Uterus (tissue), 4 donors: ENCODE measurements around the gene MTREX. TPM values are rescaled to one million over a fixed set of nuclear protein-coding genes. Genes with fewer than 3 reads are reported as not detected.

Experiments
- DNase-seq, 2 donors: peaks; one replicate each; pipeline ENCODE4 v3.0.0-alpha.2; 2019 to 2020
- H3K27ac ChIP-seq, 2 donors: fragments of 200-600 bp; sonication (generic); 1 replicate in 1 of 2; 2 replicates in 1 of 2; pipeline ENCODE4 v1.5.1; 2016 to 2018
- H3K27me3 ChIP-seq, 2 donors: fragments of 200-600 bp; sonication (generic); one replicate each; pipeline ENCODE4 v1.5.1; 2018 to 2019; ENCODE audit warnings: control low read depth in 1 of 2
- H3K36me3 ChIP-seq, 2 donors: fragments of 200-600 bp; sonication (generic); one replicate each; pipeline ENCODE4 v1.5.1; 2019; ENCODE audit warnings: control low read depth in 1 of 2
- H3K4me1 ChIP-seq, 2 donors: fragments of 200-600 bp; sonication (generic); one replicate each; pipeline ENCODE4 v1.5.1; 2018 to 2019; ENCODE audit warnings: control low read depth in 1 of 2
- H3K4me3 ChIP-seq, 2 donors: fragments of 200-600 bp; sonication (generic); 1 replicate in 1 of 2; 2 replicates in 1 of 2; pipeline ENCODE4 v1.5.1; 2018 to 2019; ENCODE audit warnings: mild to moderate bottlenecking in 1 of 2
- H3K9me3 ChIP-seq, 2 donors: fragments of 200-600 bp; sonication (generic); one replicate each; pipeline ENCODE4 v1.5.1; 2019; ENCODE audit warnings: control low read depth in 1 of 2
- POLR2A ChIP-seq, 2 donors: fragments of 450-650 bp; IDR thresholded peaks; one replicate each; pipeline ENCODE4 v1.6.1; 2016; ENCODE audit warnings: antibody characterized with exemption in 2 of 2, mild to moderate bottlenecking in 1 of 2, moderate library complexity in 1 of 2
- intact Hi-C: fragments of 100-400 bp; cut with DNase I; formaldehyde crosslinking; loops from one replicate; pipeline ENCODE4 v1.15.1; 2023; ENCODE audit warnings: low total_unique reads
- total RNA-seq, 4 donors: library from RNA; depleted of rRNA in 3 of 4; stranded (reverse); fragments of >200 nt in 3 of 4; gene quantifications; one replicate each; pipeline versions ENCODE4 v1.1.0 to v1.2.4, GENCODE V29; 2014 to 2023
- TF ChIP-seq, protein P1 (sequence below), 4 experiments: fragments of 200-600 bp in 2 of 4; fragments of 450-650 bp in 2 of 4; sonication (generic) in 2 of 4; IDR thresholded peaks; one replicate each; pipeline ENCODE4 v1.5.1; 2016 to 2019; ENCODE audit warnings: antibody characterized with exemption in 4 of 4, mild to moderate bottlenecking in 2 of 4, moderate library complexity in 1 of 4
- donor health status: DM: yes; HTN: yes; CAD: no.

MTREX gene
- total RNA-seq, 4 donors from 2014 or later, result 30.0 to 138 (median 59.2) TPM

DNA sequence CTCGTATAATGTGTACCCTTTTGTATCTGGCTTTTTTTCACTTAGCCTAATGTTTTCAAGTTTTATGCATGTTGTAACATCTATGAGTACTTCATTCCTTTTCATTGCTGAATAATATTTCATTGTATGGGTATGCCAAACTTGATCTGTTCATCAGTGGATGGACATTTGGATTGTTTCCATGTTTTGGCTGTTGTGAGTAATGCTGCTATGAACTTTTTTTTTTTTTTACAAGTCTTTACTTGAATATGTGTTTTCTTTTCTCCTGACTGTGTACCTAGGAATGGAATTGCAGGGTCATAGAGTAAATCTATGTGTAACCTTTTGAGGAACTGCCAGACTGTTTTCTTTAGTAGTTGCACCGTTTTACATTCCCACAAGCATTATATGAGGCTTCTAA lies 52.4 kb downstream of the MTREX start:
- Histone ChIP-seq H3K27ac (no peak overlapping the region), H3K36me3 (no peaks in the 10 kb centered on the region), H3K27me3 (no peaks in the 10 kb centered on the region), H3K4me1 (no peaks in the 10 kb centered on the region), H3K4me3 (no peak overlapping the region), H3K9me3 (no peaks in the 10 kb centered on the region)
- TF ChIP-seq, protein P1, sequence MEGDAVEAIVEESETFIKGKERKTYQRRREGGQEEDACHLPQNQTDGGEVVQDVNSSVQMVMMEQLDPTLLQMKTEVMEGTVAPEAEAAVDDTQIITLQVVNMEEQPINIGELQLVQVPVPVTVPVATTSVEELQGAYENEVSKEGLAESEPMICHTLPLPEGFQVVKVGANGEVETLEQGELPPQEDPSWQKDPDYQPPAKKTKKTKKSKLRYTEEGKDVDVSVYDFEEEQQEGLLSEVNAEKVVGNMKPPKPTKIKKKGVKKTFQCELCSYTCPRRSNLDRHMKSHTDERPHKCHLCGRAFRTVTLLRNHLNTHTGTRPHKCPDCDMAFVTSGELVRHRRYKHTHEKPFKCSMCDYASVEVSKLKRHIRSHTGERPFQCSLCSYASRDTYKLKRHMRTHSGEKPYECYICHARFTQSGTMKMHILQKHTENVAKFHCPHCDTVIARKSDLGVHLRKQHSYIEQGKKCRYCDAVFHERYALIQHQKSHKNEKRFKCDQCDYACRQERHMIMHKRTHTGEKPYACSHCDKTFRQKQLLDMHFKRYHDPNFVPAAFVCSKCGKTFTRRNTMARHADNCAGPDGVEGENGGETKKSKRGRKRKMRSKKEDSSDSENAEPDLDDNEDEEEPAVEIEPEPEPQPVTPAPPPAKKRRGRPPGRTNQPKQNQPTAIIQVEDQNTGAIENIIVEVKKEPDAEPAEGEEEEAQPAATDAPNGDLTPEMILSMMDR (IDR thresholded peaks at IDR 0.05), result no peak
- no peak for TF ChIP-seq POLR2A (IDR thresholded peaks at IDR 0.05)
- DNase-seq, result no peak
- intact Hi-C loops, result no loop called here

GRCh38 chr5:55363856-55364255 lies 56.1 kb downstream of the MTREX start:
- no peak overlapping the region for H3K27ac ChIP-seq
- H3K4me3 ChIP-seq, result no peak overlapping the region
- no peaks in the 10 kb centered on the region for H3K36me3 ChIP-seq
- H3K4me1 ChIP-seq, result no peaks in the 10 kb centered on the region
- intact Hi-C loops, result no loop called here
- DNase-seq, result no peak
- no peaks in the 10 kb centered on the region for H3K27me3 ChIP-seq
- TF ChIP-seq, protein P1 (IDR thresholded peaks at IDR 0.05), result no peak
- no peaks in the 10 kb centered on the region for H3K9me3 ChIP-seq

DNA sequence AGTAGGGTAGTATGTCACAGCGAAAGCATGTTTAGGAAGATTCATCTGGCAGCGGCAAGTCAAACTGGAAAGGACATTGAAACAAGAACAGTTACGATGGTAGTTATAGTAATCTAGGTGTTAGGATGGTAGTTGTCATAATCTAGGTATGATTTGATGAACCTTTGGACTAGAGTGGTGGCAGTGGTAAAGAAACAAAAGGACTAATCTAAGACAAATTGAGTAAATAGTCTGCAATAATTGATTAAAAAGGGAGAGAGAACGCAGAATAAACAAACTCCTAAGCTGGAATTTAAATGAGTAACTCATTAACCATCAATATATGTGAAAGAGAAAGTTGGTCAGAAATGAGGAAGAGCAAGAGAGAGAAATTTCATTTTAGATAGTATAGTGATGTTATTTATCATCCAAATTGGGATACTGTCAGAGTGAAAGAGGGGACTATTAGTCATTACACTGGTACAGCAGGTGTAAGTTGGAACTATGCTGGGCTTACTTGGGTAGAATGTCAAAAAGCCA lies 56.8 kb downstream of the MTREX start:
- Histone ChIP-seq H3K27me3 (no peaks in the 10 kb centered on the region), H3K9me3 (no peaks in the 10 kb centered on the region), H3K27ac (no peak overlapping the region), H3K4me3 (no peak overlapping the region), H3K4me1 (no peaks in the 10 kb centered on the region), H3K36me3 (no peaks in the 10 kb centered on the region)
- DNase-seq, result no peak
- TF ChIP-seq POLR2A (IDR thresholded peaks at IDR 0.05), result no peak
- TF ChIP-seq, protein P1 (IDR thresholded peaks at IDR 0.05), result no peak
- intact Hi-C loops, result no loop called here

DNA sequence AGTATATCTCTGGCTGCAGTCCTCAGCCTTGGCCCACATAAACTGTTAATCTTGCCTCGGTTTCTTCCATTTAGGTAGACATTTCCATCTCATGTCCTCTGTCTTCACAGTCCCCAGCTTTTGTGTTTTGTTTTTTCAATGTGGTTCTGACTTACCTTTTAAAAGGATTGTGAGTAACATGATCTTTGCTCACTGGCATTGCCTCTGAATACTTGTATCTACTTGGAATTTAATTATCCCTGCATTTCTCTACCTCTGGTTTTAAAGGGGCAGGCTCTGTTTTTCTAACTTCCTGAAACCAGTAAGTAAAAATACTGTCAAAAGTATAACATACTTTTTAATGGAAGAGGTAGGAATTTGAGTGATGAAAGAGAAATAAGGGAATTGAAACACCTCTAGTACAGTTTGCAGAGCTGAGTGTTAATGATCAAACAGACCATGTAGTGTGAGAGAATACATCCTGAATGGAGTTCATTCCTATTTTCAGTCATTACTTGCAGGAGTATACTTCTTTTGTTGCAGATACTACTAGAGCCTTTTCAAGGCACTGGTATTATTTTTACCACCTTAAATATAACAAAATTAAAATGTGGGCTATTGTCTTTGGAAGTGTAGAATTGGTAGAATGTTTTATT lies 62.6 kb downstream of the MTREX start:
- no peaks in the 10 kb centered on the region for H3K4me1 ChIP-seq
- no peak overlapping the region for H3K27ac ChIP-seq
- no peak for TF ChIP-seq POLR2A (IDR thresholded peaks at IDR 0.05)
- H3K27me3 ChIP-seq, result no peaks in the 10 kb centered on the region
- no peak for DNase-seq
- intact Hi-C loops, result no loop called here
- H3K4me3 ChIP-seq, result no peak overlapping the region
- H3K36me3 ChIP-seq, result no peaks in the 10 kb centered on the region
- H3K9me3 ChIP-seq, result no peaks in the 10 kb centered on the region

- H3K27ac ChIP-seq, result no peak overlapping the region
- H3K9me3 ChIP-seq, result no peaks in the 10 kb centered on the region
- H3K4me3 ChIP-seq, result no peak overlapping the region
- H3K36me3 ChIP-seq, result no peaks in the 10 kb centered on the region
- H3K4me1 ChIP-seq, result no peaks in the 10 kb centered on the region
- no peaks in the 10 kb centered on the region for H3K27me3 ChIP-seq
- intact Hi-C loops, result no loop called here
- TF ChIP-seq, protein P1 (IDR thresholded peaks at IDR 0.05), result no peak
- TF ChIP-seq POLR2A (IDR thresholded peaks at IDR 0.05), result no peak
- DNase-seq, result no peak
These were observed 63.4 kb downstream of the MTREX start for GRCh38 chr5:55371145-55371544.
